HepG2 (cell line): Measurements from ENCODE around the gene MLC1. TPM values are rescaled to one million over a fixed set of nuclear protein-coding genes. Genes with fewer than 3 reads are reported as not detected.

Source experiments
- ATAC-seq: fragments of 200-7000 bp; cut with Tn5 transposase; 3 replicates; pipeline ENCODE4 v1.9.1; 2020; ENCODE audit warnings: mild to moderate bottlenecking, moderate library complexity
- BruUV-seq: library from RNA; stranded (reverse); fragments of 400-500 nt; replicated peaks from 2 replicates; lab custom pipeline; 2021; lab: Mats Ljungman, UMichigan
- CTCF ChIA-PET: fragments of 300-600 bp; formaldehyde crosslinking; extraction: SDS; loops from one replicate; lab custom pipeline; 2021; ENCODE audit warnings: low total read pairs, inconsistent platforms, low intra/inter-chr PET ratio; lab: Yijun Ruan, JAX
- POLR2A ChIA-PET: fragments of 350-600 bp; sonication (Branson Sonifier 250); formaldehyde crosslinking; loops from one replicate; lab custom pipeline; 2020; ENCODE audit warnings: antibody characterized with exemption, inconsistent platforms; lab: Yijun Ruan, JAX
- DNase-seq: peaks from one replicate; pipeline ENCODE4 v3.0.0-alpha.2; 2015; ENCODE audit warnings: low spot score
- FAIRE-seq: peaks from 3 replicates; lab custom pipeline; 2011; peaks lifted over from hg19 to GRCh38; lab: Jason Lieb, UNC
- H2AFZ ChIP-seq: one replicate; pipeline ENCODE4 v1.6.1; 2011; ENCODE audit warnings: low read length, inconsistent platforms
- H3K27ac ChIP-seq: fragments of 300-600 bp; 3 replicates; pipeline ENCODE4 v1.8.0; 2011; ENCODE audit warnings: mixed run types, mild to moderate bottlenecking, mixed read lengths, low read length, inconsistent platforms; ENCODE audit not compliant: insufficient read depth; ENCODE audit errors: extremely low read length
- H3K27me3 ChIP-seq, 2 experiments: fragments of 200-600 bp in 1 of 2; 2 replicates in 1 of 2; 3 replicates in 1 of 2; pipeline versions ENCODE4 v1.6.0 to v1.8.0; 2011; ENCODE audit warnings: low read length in 2 of 2, mild to moderate bottlenecking in 2 of 2, moderate library complexity in 2 of 2, inconsistent platforms in 1 of 2; ENCODE audit not compliant: insufficient read depth in 2 of 2, control insufficient read depth in 1 of 2
- H3K36me3 ChIP-seq, 2 experiments: fragments of 200-600 bp in 1 of 2; replicated peaks in 1 of 2; 2 replicates in 1 of 2; 3 replicates in 1 of 2; pipeline versions ENCODE4 v1.5.1 to v1.8.0; 2011; ENCODE audit warnings: low read length in 2 of 2, inconsistent platforms in 1 of 2; ENCODE audit not compliant: insufficient read depth in 2 of 2, control insufficient read depth in 1 of 2
- H3K4me1 ChIP-seq: 2 replicates; pipeline ENCODE4 v1.5.1; 2012; ENCODE audit warnings: low read length, inconsistent platforms; ENCODE audit not compliant: insufficient read depth
- H3K4me2 ChIP-seq: 2 replicates; pipeline ENCODE4 v1.6.0; 2011; ENCODE audit warnings: low read depth, low read length, inconsistent platforms
- H3K4me3 ChIP-seq, 3 experiments: fragments of 200-600 bp in 1 of 3; sonication (generic), shearing (Covaris generic) in 1 of 3; replicated peaks in 1 of 3; 2 replicates each; pipeline ENCODE4 v1.5.1; 2011 to 2016; ENCODE audit warnings: low read length in 3 of 3, inconsistent platforms in 2 of 3, low read depth in 2 of 3, mild to moderate bottlenecking in 2 of 3, control low read depth in 1 of 3, mixed read lengths in 1 of 3; ENCODE audit not compliant: insufficient read depth in 1 of 3
- H3K79me2 ChIP-seq: one replicate; pipeline ENCODE4 v1.6.1; 2011; ENCODE audit warnings: low read length, inconsistent platforms; ENCODE audit not compliant: insufficient read depth
- H3K9ac ChIP-seq: 2 replicates; pipeline ENCODE4 v1.6.0; 2011; ENCODE audit warnings: mild to moderate bottlenecking, low read depth, low read length, inconsistent platforms; ENCODE audit not compliant: insufficient read depth
- H3K9me3 ChIP-seq: 2 replicates; pipeline ENCODE4 v1.5.1; 2012; ENCODE audit warnings: mild to moderate bottlenecking, low read length
- H4K20me1 ChIP-seq: 2 replicates; pipeline ENCODE4 v1.6.0; 2011; ENCODE audit warnings: inconsistent platforms, mild to moderate bottlenecking, low read length, moderate library complexity; ENCODE audit not compliant: insufficient read depth
- E2F1 ChIP-seq: sonication (generic); formaldehyde crosslinking; IDR thresholded peaks from 2 replicates; pipeline ENCODE4 v1.5.0; 2020; ENCODE audit warnings: missing genetic modification reagents
- ELK4 ChIP-seq: sonication (generic); formaldehyde crosslinking; IDR thresholded peaks from 2 replicates; pipeline ENCODE4 v1.9.0; 2021; ENCODE audit warnings: missing genetic modification reagents, borderline replicate concordance
- HOXA9 ChIP-seq: sonication (generic); formaldehyde crosslinking; IDR thresholded peaks from 2 replicates; pipeline ENCODE4 v1.8.1; 2022; ENCODE audit warnings: missing genetic modification reagents, mild to moderate bottlenecking, moderate library complexity, borderline replicate concordance
- MTA3 ChIP-seq: sonication (generic); formaldehyde crosslinking; IDR thresholded peaks from 2 replicates; pipeline ENCODE4 v1.4.0; 2020; ENCODE audit warnings: missing genetic modification reagents
- PHF20 ChIP-seq: sonication (generic); formaldehyde crosslinking; IDR thresholded peaks from 2 replicates; pipeline ENCODE4 v1.5.0; 2020; ENCODE audit warnings: mild to moderate bottlenecking, missing genetic modification reagents
- SNAI1 ChIP-seq: sonication (generic); formaldehyde crosslinking; IDR thresholded peaks from 2 replicates; pipeline ENCODE4 v1.5.0; 2020; ENCODE audit warnings: mild to moderate bottlenecking, missing genetic modification reagents, borderline replicate concordance
- ZBTB7A ChIP-seq: sonication (generic); formaldehyde crosslinking; IDR thresholded peaks from 2 replicates; pipeline ENCODE4 v1.8.0; 2022; ENCODE audit warnings: mild to moderate bottlenecking, missing genetic modification reagents
- ZKSCAN5 ChIP-seq: sonication (generic); formaldehyde crosslinking; IDR thresholded peaks from 2 replicates; pipeline ENCODE4 v1.5.1; 2020; ENCODE audit warnings: mild to moderate bottlenecking, missing genetic modification reagents
- ZNF350 ChIP-seq: sonication (generic); formaldehyde crosslinking; IDR thresholded peaks from 2 replicates; pipeline ENCODE4 v1.4.0; 2020; ENCODE audit warnings: mild to moderate bottlenecking, low read depth, missing genetic modification reagents, borderline replicate concordance
- ZNF501 ChIP-seq: sonication (generic); formaldehyde crosslinking; IDR thresholded peaks from 2 replicates; pipeline ENCODE4 v1.5.1; 2020; ENCODE audit warnings: mild to moderate bottlenecking, moderate library complexity, missing genetic modification reagents
- ZNF503 ChIP-seq: sonication (generic); formaldehyde crosslinking; IDR thresholded peaks from 2 replicates; pipeline ENCODE4 v1.4.0; 2020; ENCODE audit warnings: missing genetic modification reagents
- ZNF530 ChIP-seq: sonication (generic); formaldehyde crosslinking; IDR thresholded peaks from 2 replicates; pipeline ENCODE4 v1.5.0; 2020; ENCODE audit warnings: low read depth, mild to moderate bottlenecking, missing genetic modification reagents
- WGBS: methylation state at CpG from one replicate; pipeline ENCODE4 v1.1.6; 2017; ENCODE audit warnings: low lambda C conversion rate; 5-methylcytosine and 5-hydroxymethylcytosine counted together
- in situ Hi-C: cut with HindIII; loops from 2 replicates; pipeline ENCODE4 v1.10.0; 2017; ENCODE audit warnings: low pct_unique_long_range_greater_than_20kb; ENCODE audit not compliant: extremely low pct_ligation_motif_present
- intact Hi-C: fragments of 100-400 bp; cut with micrococcal nuclease; formaldehyde crosslinking; loops from one replicate; pipeline ENCODE4 v1.10.0; 2022; ENCODE audit not compliant: unreplicated experiment
- polyA plus RNA-seq, 8 experiments: library from polyadenylated mRNA; depleted of rRNA in 3 of 8; stranded (reverse) in 7 of 8; unstranded in 1 of 8; fragments of >200 nt; fragmentation: Illumina TruSeq in 4 of 8; extraction: Trizol in 4 of 8; gene quantifications; 2 replicates each; pipeline versions ENCODE4 v1.2.1 to v1.2.3, GENCODE V29; 2011 to 2016; ENCODE audit warnings: low read depth in 4 of 8, missing spikeins in 1 of 8, mixed read lengths in 1 of 8; ENCODE audit not compliant: insufficient read depth in 1 of 8
- total RNA-seq, 5 experiments: library from RNA; depleted of rRNA; stranded (reverse); fragments of >200 nt; fragmentation: Illumina TruSeq; extraction: Trizol; gene quantifications; 2 replicates each; pipeline ENCODE4 v1.2.3, GENCODE V29; 2016; ENCODE audit warnings: low read depth in 1 of 5

Gene MLC1
- total and polyA plus RNA-seq, 2 of the 13 experiments (the other 11 are each of a cell fraction or from before 2014, with no cell fraction given) = not detected

DNA sequence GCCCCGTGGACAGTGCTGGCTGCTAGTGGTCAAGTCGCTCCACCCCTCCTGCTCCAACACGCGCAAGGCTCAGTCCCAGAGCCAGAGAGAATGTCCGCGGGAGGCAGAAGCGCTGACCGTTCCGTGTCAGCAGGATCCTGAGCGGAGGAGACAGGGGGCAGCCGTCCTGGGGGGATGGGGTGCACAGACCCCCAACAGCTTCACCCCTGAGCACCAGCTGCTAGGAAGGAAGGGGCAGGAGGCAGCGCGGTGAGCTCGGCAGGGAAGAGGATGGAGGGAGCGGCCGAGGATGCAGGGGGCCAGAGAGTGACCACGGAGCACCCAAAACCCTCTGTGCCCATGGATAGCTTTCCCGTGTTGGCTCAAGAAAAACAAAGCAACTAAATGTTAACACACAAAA, 20.8 kb downstream of the MLC1 start:
- ATAC-seq = no peak
- BruUV-seq = no TSS peak
- Histone ChIP-seq H3K9me3 (no peaks in the 10 kb centered on the region), H2AFZ (no peak overlapping the region), H3K36me3 (no peaks in the 10 kb centered on the region), H3K4me3 (no peak overlapping the region), H3K4me2 (no peak overlapping the region), H3K27ac (no peak overlapping the region), H3K9ac (no peak overlapping the region), H4K20me1 (no peaks in the 10 kb centered on the region), H3K4me1 (no peaks in the 10 kb centered on the region), H3K79me2 (no peaks in the 10 kb centered on the region), H3K27me3 (peaks cover 4 to 37% of the 10 kb centered on the region in 2 experiments)
- CTCF ChIA-PET = no interaction called here
- DNase-seq = no peak
- FAIRE-seq = no peak
- TF ChIP-seq ZNF350 (CRISPR knock-in tag) = no peak
- no peak for TF ChIP-seq HOXA9 (CRISPR knock-in tag)
- no peak for TF ChIP-seq ZNF501
- TF ChIP-seq ZBTB7A (CRISPR knock-in tag) = no peak
- in situ Hi-C loops = no loop called here
- POLR2A ChIA-PET = no interaction called here
- intact Hi-C loops = no loop called here
- WGBS = 76% methylated on average over 18 of the region's 18 CpGs

GRCh38 chr22:50063589-50064393, 21.4 kb downstream of the MLC1 start:
- ChIA-PET POLR2A (no interaction called here), CTCF (no interaction called here)
- 51% methylated on average over 10 of the region's 23 CpGs for WGBS
- ATAC-seq = no peak
- Histone ChIP-seq H3K4me2 (no peak overlapping the region), H3K4me3 (no peak overlapping the region), H3K4me1 (no peaks in the 10 kb centered on the region), H3K27ac (no peak overlapping the region), H4K20me1 (no peaks in the 10 kb centered on the region), H3K36me3 (no peaks in the 10 kb centered on the region), H3K9me3 (no peaks in the 10 kb centered on the region), H3K9ac (no peak overlapping the region), H2AFZ (no peak overlapping the region), H3K27me3 (peaks cover 4 to 37% of the 10 kb centered on the region in 2 experiments), H3K79me2 (no peaks in the 10 kb centered on the region)
- in situ Hi-C loops = no loop called here
- TF ChIP-seq ZNF503 (CRISPR knock-in tag) = no peak
- TF ChIP-seq ELK4 (CRISPR knock-in tag) = no peak
- no peak for TF ChIP-seq E2F1 (CRISPR knock-in tag)
- TF ChIP-seq MTA3 (CRISPR knock-in tag) = no peak
- TF ChIP-seq ZKSCAN5 (CRISPR knock-in tag) = 0 out of 2 replicates have a peak, but pooled peaks have one; percentile 40
- no peak for TF ChIP-seq PHF20 (CRISPR knock-in tag)
- no peak for TF ChIP-seq SNAI1 (CRISPR knock-in tag)
- no peak for TF ChIP-seq ZNF530 (CRISPR knock-in tag)
- FAIRE-seq = no peak
- no TSS peak for BruUV-seq
- no peak for DNase-seq
- intact Hi-C loops = no loop called here
